Activated CD4-positive, CD25-positive, alpha-beta regulatory T cell treated with anti-CD3 and anti-CD28 coated beads, Interleukin-2, amount 50 U/mL, for 24 hours (primary cell): ENCODE results near the gene SKOR1.

Experiments
- ATAC-seq, 2 donors: fragments of 150-1000 bp; cut with Tn5 transposase; one replicate each; pipeline ENCODE4 v1.10.0; 2021; ENCODE audit warnings: mild to moderate bottlenecking in 1 of 2, moderate library complexity in 1 of 2

The SKOR1 gene

DNA sequence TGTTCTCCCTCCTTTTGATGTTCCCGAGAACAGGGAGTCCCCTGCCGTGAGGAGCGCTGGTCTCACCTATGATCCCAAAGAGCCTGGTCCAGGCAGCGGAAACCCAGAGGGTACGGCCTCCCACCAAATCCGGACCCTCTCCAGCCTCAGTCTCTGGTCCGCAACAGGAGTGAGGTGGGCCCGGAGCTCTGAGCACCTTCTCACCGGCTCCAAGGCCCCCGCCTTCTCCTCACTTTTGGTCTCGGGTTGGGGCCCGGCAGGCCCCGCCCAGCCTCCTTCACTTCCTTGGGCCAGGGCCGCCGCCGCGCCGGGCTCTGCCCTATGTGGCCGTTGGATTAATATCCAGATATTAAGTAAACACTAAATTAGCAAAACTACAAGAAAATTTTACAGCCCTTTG is 5.7 kb upstream of the SKOR1 start:
- no peak for ATAC-seq

DNA sequence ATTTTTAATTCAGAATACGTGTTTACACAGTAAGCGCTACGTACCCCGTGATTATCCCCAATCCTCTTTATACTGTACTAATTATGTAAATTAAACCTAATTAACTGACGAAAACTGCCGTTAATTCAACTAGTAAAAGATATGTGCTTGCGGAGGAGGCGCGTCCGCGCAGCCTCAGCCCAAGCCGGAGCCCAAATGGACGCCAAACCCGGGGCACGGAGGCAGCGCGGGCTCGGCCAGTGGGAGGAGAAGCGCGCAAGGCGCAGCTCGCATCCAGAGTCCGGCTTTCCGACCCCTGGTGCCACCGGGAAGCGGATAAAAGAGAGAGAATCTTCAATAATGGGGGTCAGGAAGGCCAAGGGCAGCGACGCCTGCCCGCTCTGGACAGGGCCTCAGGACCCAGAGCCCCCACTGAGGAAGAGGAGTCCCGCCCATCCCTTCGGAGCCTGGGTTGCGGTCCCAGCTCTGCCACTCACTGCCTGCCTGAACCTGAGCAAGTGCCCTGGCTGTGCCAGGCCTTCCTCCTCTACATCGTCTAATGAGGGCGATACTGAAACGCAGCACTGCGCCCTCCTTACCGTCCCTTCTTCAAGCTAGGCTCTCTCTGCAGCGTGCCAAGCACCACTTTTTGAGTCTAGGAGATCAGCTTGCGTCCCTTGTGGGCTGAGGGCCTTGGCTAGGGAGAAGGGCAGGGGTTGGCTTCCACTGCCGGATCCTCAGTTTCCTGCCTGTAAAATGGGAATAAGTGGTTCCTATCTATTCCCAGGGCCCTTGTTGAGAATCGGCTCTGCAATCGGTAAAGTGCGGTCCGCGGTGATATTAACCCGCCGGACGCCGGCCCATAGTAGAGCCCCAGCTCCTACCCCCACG is 5.0 kb upstream of the SKOR1 start:
- no peak for ATAC-seq

DNA sequence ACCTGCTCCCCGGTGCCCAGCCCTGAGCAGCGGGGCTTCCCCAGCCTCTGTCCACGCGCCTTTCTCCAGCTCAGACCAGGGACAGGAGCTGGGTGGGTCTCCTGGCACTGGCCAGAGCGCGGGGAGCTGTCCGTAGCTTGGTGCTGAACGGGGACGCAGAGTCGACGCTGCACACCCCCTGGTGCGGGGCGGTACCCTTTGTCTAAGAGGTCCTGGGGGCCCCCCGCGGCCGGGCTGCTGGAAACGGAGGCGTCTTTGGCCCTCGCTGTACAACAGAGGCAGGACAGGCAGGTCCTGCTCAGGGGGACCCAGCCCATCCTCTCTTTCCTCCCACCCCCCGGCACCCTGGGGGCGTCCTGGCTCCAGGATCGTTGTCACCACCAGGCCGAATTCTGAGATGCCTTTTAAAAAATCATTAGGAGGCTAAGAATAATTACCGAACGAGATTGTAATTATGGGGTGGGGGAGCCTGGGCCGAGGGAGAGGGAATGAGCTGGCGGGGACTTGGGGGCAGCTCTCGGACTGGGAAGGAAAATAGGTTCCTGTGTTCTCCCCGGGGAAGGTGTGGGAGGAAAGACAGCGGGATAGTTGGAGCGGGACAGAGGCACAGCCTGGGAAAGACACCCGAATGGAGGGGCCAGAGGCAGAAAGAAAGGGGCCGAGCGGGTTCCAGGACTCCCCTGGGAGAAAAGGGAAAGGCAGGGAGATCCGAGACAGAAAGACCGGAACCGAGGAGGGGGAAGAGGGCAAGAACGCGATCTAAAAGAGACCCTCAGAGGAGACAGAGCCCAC is 4.1 kb upstream of the SKOR1 start:
- no peak for ATAC-seq

GRCh38 chr15:67821784-67822440 is 3.4 kb upstream of the SKOR1 start:
- ATAC-seq: no peak

GRCh38 chr15:67822537-67823313 is 2.6 kb upstream of the SKOR1 start:
- ATAC-seq: no peak

DNA sequence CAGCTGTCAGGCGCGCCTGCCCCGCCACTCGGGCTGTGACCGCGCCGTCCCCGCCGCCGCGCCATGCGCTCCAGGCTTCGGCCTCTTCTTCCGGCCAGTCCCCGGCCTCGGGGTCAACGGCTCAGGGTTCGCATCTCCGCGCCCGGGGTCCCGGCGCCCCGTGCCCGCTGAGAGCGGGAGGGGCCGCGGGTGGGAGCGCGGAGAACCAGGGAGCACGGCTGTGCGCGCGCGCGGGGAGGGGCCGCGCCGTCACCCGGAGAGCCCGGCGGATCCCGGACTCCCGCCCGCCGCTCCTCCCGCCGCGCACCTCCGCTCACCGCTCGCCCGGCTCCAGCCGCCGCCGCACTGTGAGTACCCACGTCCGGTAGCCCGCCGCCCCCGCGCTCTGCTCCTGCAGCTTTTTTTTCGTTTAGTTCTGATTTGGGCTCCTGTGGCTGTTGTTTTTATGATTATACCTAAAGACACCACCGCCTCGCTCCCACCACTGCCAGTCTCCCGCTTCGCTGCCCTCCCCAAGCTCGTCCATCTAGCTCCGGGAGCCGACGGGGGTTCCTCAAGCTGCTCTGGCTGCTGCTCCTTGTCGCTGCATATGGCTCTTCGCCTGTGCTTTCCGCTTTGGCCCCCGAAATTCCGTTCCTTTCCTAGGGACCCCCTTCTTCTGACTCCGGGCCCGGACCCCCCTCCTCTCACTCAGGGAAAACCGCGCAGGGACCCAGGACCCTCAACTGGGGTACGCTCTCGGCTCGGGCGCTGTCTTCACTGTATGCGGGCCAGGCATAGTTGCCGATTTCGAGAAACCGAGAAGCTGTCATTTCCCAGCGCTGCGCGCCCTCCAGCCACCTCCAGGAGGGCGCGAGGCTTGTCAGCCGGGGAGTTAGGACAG is 1.8 kb upstream of the SKOR1 start:
- ATAC-seq: no peak

DNA sequence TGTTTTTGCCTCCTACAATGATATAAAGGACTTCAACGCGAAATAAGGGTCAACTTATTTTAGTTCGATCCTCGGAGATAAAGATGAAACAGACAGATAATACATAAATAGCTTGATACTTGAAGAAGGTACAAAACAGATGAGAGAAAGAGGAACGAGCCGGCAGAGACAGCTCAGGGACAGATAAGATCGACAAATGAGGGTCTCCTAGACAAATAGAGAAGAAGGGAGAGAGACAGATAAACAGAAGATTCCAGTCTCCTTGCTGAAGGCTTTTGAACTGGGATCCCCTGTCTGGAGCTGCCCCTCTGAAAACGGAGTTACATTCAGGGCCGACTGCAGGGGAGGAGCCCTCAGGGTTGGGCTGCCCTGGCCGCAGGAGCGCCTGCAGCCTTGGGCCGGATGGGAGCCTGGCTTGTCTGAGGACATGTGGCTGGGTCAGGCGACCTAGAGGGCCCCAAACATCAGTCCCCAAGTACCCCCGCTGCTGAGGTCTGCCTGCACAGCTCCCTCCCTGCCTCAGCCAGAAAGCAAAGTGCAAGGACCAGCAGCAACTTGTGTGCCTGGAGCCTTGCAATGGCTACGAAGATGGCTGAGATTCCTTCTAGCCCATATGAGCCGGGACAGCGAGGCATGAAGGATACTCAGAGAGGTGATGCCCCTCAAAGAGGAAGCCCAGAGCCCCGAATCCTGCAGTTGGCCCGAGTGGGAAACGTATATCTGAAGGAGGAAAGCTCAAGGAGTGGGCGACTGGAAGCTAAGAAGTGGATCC is 926 bp upstream of the SKOR1 start:
- no peak for ATAC-seq

DNA sequence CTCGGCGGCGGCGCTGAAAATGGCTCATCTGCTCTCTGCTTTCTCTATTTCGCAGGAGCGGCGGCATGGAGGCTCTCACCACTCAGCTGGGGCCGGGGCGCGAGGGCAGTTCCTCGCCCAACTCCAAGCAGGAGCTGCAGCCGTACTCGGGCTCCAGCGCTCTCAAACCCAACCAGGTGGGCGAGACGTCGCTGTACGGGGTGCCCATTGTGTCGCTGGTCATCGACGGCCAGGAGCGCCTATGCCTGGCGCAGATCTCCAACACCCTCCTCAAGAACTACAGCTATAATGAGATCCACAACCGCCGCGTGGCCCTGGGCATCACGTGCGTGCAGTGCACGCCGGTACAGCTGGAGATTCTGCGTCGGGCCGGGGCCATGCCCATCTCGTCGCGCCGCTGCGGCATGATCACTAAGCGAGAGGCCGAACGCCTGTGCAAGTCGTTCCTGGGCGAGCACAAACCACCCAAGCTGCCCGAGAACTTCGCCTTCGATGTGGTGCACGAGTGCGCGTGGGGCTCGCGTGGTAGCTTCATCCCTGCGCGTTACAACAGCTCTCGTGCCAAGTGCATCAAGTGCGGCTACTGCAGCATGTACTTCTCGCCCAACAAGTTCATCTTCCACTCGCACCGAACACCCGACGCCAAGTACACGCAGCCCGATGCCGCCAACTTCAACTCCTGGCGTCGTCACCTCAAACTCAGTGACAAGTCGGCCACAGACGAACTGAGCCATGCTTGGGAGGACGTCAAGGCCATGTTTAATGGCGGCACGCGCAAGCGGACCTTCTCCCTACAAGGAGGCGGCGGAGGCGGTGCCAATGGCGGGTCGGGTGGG is 790 bp downstream of the SKOR1 start:
- no peak for ATAC-seq

GRCh38 chr15:67826717-67827561 is 1.6 kb downstream of the SKOR1 start:
- ATAC-seq: no peak

GRCh38 chr15:67827562-67828277 is 2.4 kb downstream of the SKOR1 start:
- ATAC-seq: no peak

DNA sequence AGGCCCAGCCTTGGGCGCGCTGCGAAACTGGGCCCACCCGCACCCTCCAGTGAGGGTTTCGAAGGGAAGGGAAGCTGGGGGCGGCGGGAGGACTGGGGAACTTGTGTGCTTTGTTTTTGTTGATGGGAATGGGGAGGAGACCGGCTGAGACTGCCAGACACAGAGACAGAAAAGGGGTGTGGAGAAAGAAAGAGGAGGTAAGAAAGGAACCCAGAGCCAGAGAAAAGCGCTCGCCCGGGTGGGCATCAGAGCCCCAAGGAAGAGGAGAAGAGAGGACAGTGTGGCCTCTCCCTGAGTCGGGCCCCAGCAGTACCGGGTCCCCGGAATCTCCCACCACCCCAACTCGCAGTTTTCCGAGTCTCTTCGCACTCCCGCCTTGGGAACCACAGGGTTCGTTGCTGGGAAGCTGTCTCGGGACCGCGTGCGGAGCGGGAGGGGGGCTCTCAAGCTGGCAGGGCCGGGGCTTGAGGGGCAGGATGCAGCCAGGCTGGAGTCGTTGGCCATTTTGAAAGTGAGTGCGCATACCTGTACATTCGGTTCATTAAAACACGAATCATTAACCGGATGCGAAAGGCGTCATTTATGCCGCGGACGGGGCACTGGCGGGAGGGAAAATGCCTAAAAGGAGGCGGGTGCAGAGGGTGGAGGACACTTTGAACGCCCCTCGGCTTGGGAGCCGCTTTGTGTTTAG is 3.1 kb downstream of the SKOR1 start:
- no peak for ATAC-seq

GRCh38 chr15:67828969-67829646 is 3.8 kb downstream of the SKOR1 start:
- ATAC-seq: no peak

- ATAC-seq: no peak
These were observed 4.6 kb downstream of the SKOR1 start for GRCh38 chr15:67829647-67830504.

DNA sequence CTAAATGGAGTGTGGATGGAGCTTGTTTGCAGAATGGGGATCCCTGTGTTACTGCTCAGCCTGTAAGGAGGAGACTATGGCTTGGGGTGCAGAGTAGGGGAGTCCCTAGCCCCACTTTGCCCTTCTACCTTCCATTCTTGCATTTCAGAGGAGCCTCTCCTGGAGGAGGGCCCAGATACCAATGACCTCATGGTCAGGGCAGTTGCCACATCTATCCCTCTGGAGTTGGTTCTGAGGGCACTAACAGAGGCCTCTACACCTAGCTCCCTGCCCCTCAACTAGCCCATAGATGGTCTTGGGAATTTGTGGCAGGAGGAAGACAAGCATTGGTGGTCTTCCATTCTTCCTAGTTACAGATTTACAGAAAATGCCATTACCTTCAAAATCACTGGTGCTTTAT is 6.1 kb downstream of the SKOR1 start:
- ATAC-seq: no peak

DNA sequence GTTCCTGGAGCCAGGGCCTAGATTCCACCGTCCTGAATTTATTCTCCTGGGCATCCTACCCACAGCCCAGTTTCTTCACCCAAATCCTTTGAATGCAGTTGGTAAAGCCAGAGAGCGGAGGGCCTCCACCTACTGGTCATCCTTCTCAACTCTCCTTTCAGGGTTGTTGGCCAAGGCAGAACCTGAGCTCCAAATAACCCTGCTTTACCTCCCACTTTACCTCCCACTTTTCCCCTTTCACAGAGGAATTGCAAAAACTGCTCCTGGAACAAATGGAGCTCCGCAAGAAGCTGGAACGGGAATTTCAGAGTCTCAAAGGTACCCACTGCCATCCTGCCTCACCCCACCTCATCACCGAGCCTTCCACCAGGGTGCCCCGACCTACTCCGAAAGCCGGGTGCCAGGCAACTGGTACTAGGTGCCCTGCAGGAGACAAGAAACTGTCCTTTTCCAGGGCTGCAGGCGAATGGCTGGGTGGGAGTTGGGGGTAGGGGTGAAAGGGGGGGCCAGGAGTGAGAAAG is 6.8 kb downstream of the SKOR1 start:
- no peak for ATAC-seq
